Ectodermal cell (in vitro differentiated cells): ENCODE measurements around the gene SH2D4B.
"Not testable (repeated sequence)": the region's sequence is repeated elsewhere in the genome, so short reads cannot be mapped to it uniquely, and the experiment has no call there.

ENCODE experiments used
- H3K27ac ChIP-seq: 2 replicates; pipeline ENCODE4 v1.7.0; 2013; ENCODE audit warnings: mild to moderate bottlenecking, low read depth, low read length; ENCODE audit not compliant: insufficient read depth, poor library complexity, severe bottlenecking
- H3K27me3 ChIP-seq: 2 replicates; pipeline ENCODE4 v1.7.0; 2013; ENCODE audit warnings: mild to moderate bottlenecking, low read length; ENCODE audit not compliant: insufficient read depth, control insufficient read depth, poor library complexity, severe bottlenecking
- H3K36me3 ChIP-seq: one replicate; pipeline ENCODE4 v1.7.0; 2013; ENCODE audit warnings: low read length; ENCODE audit not compliant: control insufficient read depth, insufficient read depth
- H3K4me1 ChIP-seq: one replicate; pipeline ENCODE4 v1.7.0; 2013; ENCODE audit warnings: low read length; ENCODE audit not compliant: control insufficient read depth, insufficient read depth
- H3K4me3 ChIP-seq: 2 replicates; pipeline ENCODE4 v1.7.0; 2013; ENCODE audit warnings: low read depth, low read length, control low read depth; ENCODE audit not compliant: insufficient read depth
- H3K9me3 ChIP-seq: 2 replicates; pipeline ENCODE4 v1.7.0; 2013; ENCODE audit warnings: mild to moderate bottlenecking, low read length, moderate library complexity; ENCODE audit not compliant: control insufficient read depth
- WGBS, 2 experiments: methylation state at CpG; one replicate each; pipeline ENCODE4 v1.1.7; 2013; ENCODE audit warnings: missing lambda C conversion rate in 2 of 2; 5-methylcytosine and 5-hydroxymethylcytosine counted together

SH2D4B gene

GRCh38 chr10:80526742-80527141, 11.0 kb upstream of the SH2D4B start:
- Histone ChIP-seq H3K27me3 (no peaks in the 10 kb centered on the region), H3K36me3 (no peaks in the 10 kb centered on the region), H3K4me3 (no peak overlapping the region), H3K9me3 (no peaks in the 10 kb centered on the region), H3K4me1 (no peaks in the 10 kb centered on the region), H3K27ac (no peak overlapping the region)
- whole genome bisulfite sequencing, 2 experiments, result 82 to 87% methylated on average over 6 of the region's 6 CpGs

GRCh38 chr10:80528185-80528700, 9.5 kb upstream of the SH2D4B start:
- Histone ChIP-seq H3K27me3 (no peaks in the 10 kb centered on the region), H3K36me3 (no peaks in the 10 kb centered on the region), H3K27ac (no peak overlapping the region), H3K4me3 (no peak overlapping the region), H3K4me1 (no peaks in the 10 kb centered on the region), H3K9me3 (no peaks in the 10 kb centered on the region)
- 95% methylated on average over 2 of the region's 2 CpGs for WGBS, 2 experiments

- Histone ChIP-seq H3K9me3 (no peaks in the 10 kb centered on the region), H3K27me3 (no peaks in the 10 kb centered on the region), H3K36me3 (no peaks in the 10 kb centered on the region), H3K4me1 (no peaks in the 10 kb centered on the region), H3K4me3 (no peak overlapping the region), H3K27ac (no peak overlapping the region)
- 87 to 88% methylated on average over 6 of the region's 6 CpGs for WGBS, 2 experiments
Measured at GRCh38 chr10:80528901-80529300, 8.8 kb upstream of the SH2D4B start.

GRCh38 chr10:80529604-80530003, 8.1 kb upstream of the SH2D4B start:
- Histone ChIP-seq H3K4me3 (no peak overlapping the region), H3K36me3 (no peaks in the 10 kb centered on the region), H3K9me3 (no peaks in the 10 kb centered on the region), H3K27me3 (no peaks in the 10 kb centered on the region), H3K4me1 (no peaks in the 10 kb centered on the region), H3K27ac (no peak overlapping the region)
- WGBS, 2 experiments, result 92% methylated on average over 12 of the region's 12 CpGs

- Histone ChIP-seq H3K27me3 (no peaks in the 10 kb centered on the region), H3K4me3 (no peak overlapping the region), H3K4me1 (no peaks in the 10 kb centered on the region), H3K36me3 (no peaks in the 10 kb centered on the region), H3K27ac (no peak overlapping the region), H3K9me3 (no peaks in the 10 kb centered on the region)
- 80 to 85% methylated on average over 2 of the region's 2 CpGs for WGBS, 2 experiments
Measured at GRCh38 chr10:80530251-80530650, 7.5 kb upstream of the SH2D4B start.

- Histone ChIP-seq H3K4me1 (no peaks in the 10 kb centered on the region), H3K4me3 (no peak overlapping the region), H3K27ac (no peak overlapping the region), H3K36me3 (no peaks in the 10 kb centered on the region), H3K27me3 (no peaks in the 10 kb centered on the region), H3K9me3 (no peaks in the 10 kb centered on the region)
- 58 to 60% methylated on average over 2 of the region's 2 CpGs for WGBS, 2 experiments
Measured at GRCh38 chr10:80530816-80531215, 6.9 kb upstream of the SH2D4B start.

GRCh38 chr10:80532571-80532970, 5.1 kb upstream of the SH2D4B start:
- H3K36me3 ChIP-seq, result no peaks in the 10 kb centered on the region
- no peaks in the 10 kb centered on the region for H3K27me3 ChIP-seq
- 96 to 98% methylated on average over 4 of the region's 4 CpGs for WGBS, 2 experiments
- peaks cover 5% of the 10 kb centered on the region for H3K4me1 ChIP-seq
- H3K9me3 ChIP-seq, result no peaks in the 10 kb centered on the region
- no peak overlapping the region for H3K4me3 ChIP-seq
- H3K27ac ChIP-seq, result no peak overlapping the region

GRCh38 chr10:80534059-80534458, 3.6 kb upstream of the SH2D4B start:
- not testable (repeated sequence) for H3K4me3 ChIP-seq, H3K4me1 ChIP-seq, H3K27me3 ChIP-seq, H3K36me3 ChIP-seq, H3K9me3 ChIP-seq, H3K27ac ChIP-seq
- 95 to 96% methylated on average over 5 to 13 of the region's 25 CpGs for WGBS, 2 experiments

- H3K27ac ChIP-seq, H3K9me3 ChIP-seq, H3K36me3 ChIP-seq, H3K4me3 ChIP-seq, H3K4me1 ChIP-seq, H3K27me3 ChIP-seq: not testable (repeated sequence)
- WGBS, 2 experiments, result 96 to 99% methylated on average over 10 to 20 of the region's 30 CpGs
Measured at GRCh38 chr10:80534646-80535045, 3.1 kb upstream of the SH2D4B start.

GRCh38 chr10:80535671-80536360, 1.9 kb upstream of the SH2D4B start:
- H3K4me3 ChIP-seq, result peak overlapping the region; percentile 20
- 72 to 75% methylated on average over 50 of the region's 50 CpGs for WGBS, 2 experiments

More at GRCh38 chr10:80535671-80536360, 1.9 kb upstream of the SH2D4B start:
- Histone ChIP-seq H3K27me3 (no peaks in the 10 kb centered on the region), H3K9me3 (no peaks in the 10 kb centered on the region), H3K36me3 (no peaks in the 10 kb centered on the region), H3K4me1 (peaks cover 8% of the 10 kb centered on the region), H3K27ac (no peak overlapping the region)
